ENCODE measurements around the gene NDUFS4.
"Not testable (repeated sequence)": the region's sequence is repeated elsewhere in the genome, so short reads cannot be mapped to it uniquely, and the experiment has no call there.

Gene NDUFS4

GRCh38 chr5:53645078-53645477 lies 84.6 kb downstream of the NDUFS4 start:
- DNase-seq (ENCODE audit: insufficient read length, low spot score) (no peak), FAIRE-seq (no peak)
- TF ChIP-seq CTCF (IDR thresholded peaks at IDR 0.05; ENCODE audit: insufficient read depth, missing control alignments): no peak

GRCh38 chr5:53649352-53649751 lies 88.9 kb downstream of the NDUFS4 start:
- no peak for DNase-seq (ENCODE audit: insufficient read length, low spot score)
- TF ChIP-seq CTCF (IDR thresholded peaks at IDR 0.05; ENCODE audit: insufficient read depth, missing control alignments): no peak
- peak; percentile 46 for FAIRE-seq

GRCh38 chr5:53660573-53660972 lies 100.1 kb downstream of the NDUFS4 start:
- not testable (repeated sequence) for FAIRE-seq; DNase-seq (ENCODE audit: insufficient read length, low spot score)

- not testable (repeated sequence) for DNase-seq (ENCODE audit: insufficient read length, low spot score); FAIRE-seq
These were observed 104.9 kb downstream of the NDUFS4 start for GRCh38 chr5:53665313-53665712.

GRCh38 chr5:53667621-53668020 lies 107.2 kb downstream of the NDUFS4 start:
- no peak for FAIRE-seq
- DNase-seq (ENCODE audit: insufficient read length, low spot score): no peak
- no peak for TF ChIP-seq CTCF (IDR thresholded peaks at IDR 0.05; ENCODE audit: insufficient read depth, missing control alignments)

- DNase-seq (ENCODE audit: insufficient read length, low spot score) (no peak), FAIRE-seq (no peak)
- no peak for TF ChIP-seq CTCF (IDR thresholded peaks at IDR 0.05; ENCODE audit: insufficient read depth, missing control alignments)
These were observed 111.0 kb downstream of the NDUFS4 start for GRCh38 chr5:53671447-53671846.

- no peak for TF ChIP-seq CTCF (IDR thresholded peaks at IDR 0.05; ENCODE audit: insufficient read depth, missing control alignments)
- DNase-seq (ENCODE audit: insufficient read length, low spot score) (no peak), FAIRE-seq (no peak)
These were observed 113.7 kb downstream of the NDUFS4 start for GRCh38 chr5:53674121-53674520.

- TF ChIP-seq CTCF (IDR thresholded peaks at IDR 0.05; ENCODE audit: insufficient read depth, missing control alignments): no peak
- no peak for FAIRE-seq
- no peak for DNase-seq (ENCODE audit: insufficient read length, low spot score)
These were observed 117.2 kb downstream of the NDUFS4 start for GRCh38 chr5:53677632-53678031.
